ENCODE results near the gene SFRP4.

DNA sequence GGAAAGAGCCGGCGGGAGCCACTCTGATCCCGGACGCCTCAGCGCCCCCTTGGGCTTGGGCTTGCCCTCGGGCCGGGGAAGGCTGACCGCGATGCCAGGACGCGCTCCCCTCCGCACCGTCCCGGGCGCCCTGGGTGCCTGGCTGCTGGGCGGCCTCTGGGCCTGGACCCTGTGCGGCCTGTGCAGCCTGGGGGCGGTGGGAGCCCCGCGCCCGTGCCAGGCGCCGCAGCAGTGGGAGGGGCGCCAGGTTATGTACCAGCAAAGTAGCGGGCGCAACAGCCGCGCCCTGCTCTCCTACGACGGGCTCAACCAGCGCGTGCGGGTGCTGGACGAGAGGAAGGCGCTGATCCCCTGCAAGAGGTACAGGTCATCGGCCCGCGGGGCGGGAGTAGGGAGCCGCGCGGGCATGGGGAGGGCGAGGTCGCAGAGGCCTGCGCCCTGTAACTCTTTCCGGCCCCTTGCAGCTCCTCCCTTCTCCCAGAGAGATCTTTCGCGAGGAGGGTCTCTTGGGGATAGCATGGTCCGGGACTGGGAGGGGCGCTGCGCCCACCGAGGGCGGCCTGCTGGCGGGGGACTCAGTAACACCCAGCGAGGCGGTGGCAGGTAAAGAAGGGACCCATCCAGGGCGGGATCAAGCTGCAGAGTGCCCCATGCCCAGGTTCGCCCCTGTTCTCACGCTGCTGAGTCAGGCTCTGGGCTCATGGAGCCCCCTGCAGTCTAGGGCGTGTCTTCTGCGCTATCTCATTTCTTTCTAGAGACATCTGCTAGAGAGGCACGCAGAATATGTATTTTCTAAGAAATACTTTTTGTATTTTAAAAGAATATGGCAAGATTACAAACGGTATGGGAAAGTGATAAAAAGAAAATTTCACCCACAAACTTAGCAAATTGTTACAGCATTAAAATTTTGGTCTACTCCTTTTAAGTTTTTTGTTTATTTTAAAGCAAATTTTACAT lies 4.5 kb upstream of the SFRP4 start:
- peak; percentile 75 for TF ChIP-seq EZH2 (IDR thresholded peaks at IDR 0.05; ENCODE audit: borderline replicate concordance, low read depth, low read length, severe bottlenecking)
- no peak for TF ChIP-seq MYC (IDR thresholded peaks at IDR 0.05; ENCODE audit: low read depth, low read length)
- no peak for TF ChIP-seq POLR2A (IDR thresholded peaks at IDR 0.05; ENCODE audit: low read depth, low read length)
- TF ChIP-seq, protein P1, sequence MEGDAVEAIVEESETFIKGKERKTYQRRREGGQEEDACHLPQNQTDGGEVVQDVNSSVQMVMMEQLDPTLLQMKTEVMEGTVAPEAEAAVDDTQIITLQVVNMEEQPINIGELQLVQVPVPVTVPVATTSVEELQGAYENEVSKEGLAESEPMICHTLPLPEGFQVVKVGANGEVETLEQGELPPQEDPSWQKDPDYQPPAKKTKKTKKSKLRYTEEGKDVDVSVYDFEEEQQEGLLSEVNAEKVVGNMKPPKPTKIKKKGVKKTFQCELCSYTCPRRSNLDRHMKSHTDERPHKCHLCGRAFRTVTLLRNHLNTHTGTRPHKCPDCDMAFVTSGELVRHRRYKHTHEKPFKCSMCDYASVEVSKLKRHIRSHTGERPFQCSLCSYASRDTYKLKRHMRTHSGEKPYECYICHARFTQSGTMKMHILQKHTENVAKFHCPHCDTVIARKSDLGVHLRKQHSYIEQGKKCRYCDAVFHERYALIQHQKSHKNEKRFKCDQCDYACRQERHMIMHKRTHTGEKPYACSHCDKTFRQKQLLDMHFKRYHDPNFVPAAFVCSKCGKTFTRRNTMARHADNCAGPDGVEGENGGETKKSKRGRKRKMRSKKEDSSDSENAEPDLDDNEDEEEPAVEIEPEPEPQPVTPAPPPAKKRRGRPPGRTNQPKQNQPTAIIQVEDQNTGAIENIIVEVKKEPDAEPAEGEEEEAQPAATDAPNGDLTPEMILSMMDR (IDR thresholded peaks at IDR 0.05; ENCODE audit: extremely low read depth in 1 of 2, insufficient read depth in 1 of 2, low read depth in 1 of 2, low read length in 2 of 2), result no peak
- no peak for TF ChIP-seq JUN (IDR thresholded peaks at IDR 0.05; ENCODE audit: borderline replicate concordance, insufficient read depth, insufficient read length, low read depth)
- TF ChIP-seq POLR2AphosphoS5 (IDR thresholded peaks at IDR 0.05; ENCODE audit: insufficient read depth, low read depth, low read length), result no peak
- TF ChIP-seq, protein P2, sequence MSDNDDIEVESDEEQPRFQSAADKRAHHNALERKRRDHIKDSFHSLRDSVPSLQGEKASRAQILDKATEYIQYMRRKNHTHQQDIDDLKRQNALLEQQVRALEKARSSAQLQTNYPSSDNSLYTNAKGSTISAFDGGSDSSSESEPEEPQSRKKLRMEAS (IDR thresholded peaks at IDR 0.05; ENCODE audit: insufficient read depth, insufficient read length), result no peak
- TF ChIP-seq FOS (IDR thresholded peaks at IDR 0.05; ENCODE audit: borderline replicate concordance, insufficient read depth, low read length), result no peak
